A549 (cell line): ENCODE results near the gene MAPKAP1. TPM values are rescaled to one million over a fixed set of nuclear protein-coding genes. Genes with fewer than 3 reads are reported as not detected.

Source experiments
- ATAC-seq, 2 experiments: fragments of 200-7000 bp in 1 of 2; fragments of >200 bp in 1 of 2; cut with Nextera tagmentation in 1 of 2; cut with Tn5 transposase in 1 of 2; 3 replicates each; pipeline versions ENCODE4 v1.8.0 to v1.9.1; 2018 to 2020; ENCODE audit warnings: mild to moderate bottlenecking in 1 of 2, moderate library complexity in 1 of 2
- CTCF ChIA-PET: fragments of 300-600 bp; sonication (Branson Sonifier 250); formaldehyde crosslinking; extraction: SDS; loops from one replicate; lab custom pipeline; 2021; ENCODE audit warnings: antibody characterized with exemption, inconsistent platforms; lab: Yijun Ruan, JAX
- POLR2A ChIA-PET: fragments of 350-600 bp; formaldehyde crosslinking; extraction: SDS; loops from one replicate; lab custom pipeline; 2021; ENCODE audit warnings: antibody characterized with exemption, inconsistent platforms; lab: Yijun Ruan, JAX
- DNase-seq, 2 experiments: peaks; one replicate each; pipeline versions ENCODE4 v3.0.0 to v3.0.0-alpha.2; 2011 to 2016; ENCODE audit warnings: low read depth in 1 of 2, low spot score in 1 of 2
- FAIRE-seq: peaks from 2 replicates; lab custom pipeline; 2011; peaks lifted over from hg19 to GRCh38; lab: Jason Lieb, UNC
- H3K27ac ChIP-seq, 2 experiments: fragments of >200 bp; sonication (Bioruptor Twin); formaldehyde crosslinking; 3 replicates each; pipeline ENCODE4 v1.5.1; 2016 to 2017
- H3K4me1 ChIP-seq: fragments of >200 bp; sonication (Bioruptor Twin); formaldehyde crosslinking; 3 replicates; pipeline ENCODE4 v1.6.1; 2016
- H3K4me2 ChIP-seq: fragments of >200 bp; sonication (Bioruptor Twin); formaldehyde crosslinking; 3 replicates; pipeline ENCODE4 v1.6.1; 2016
- H3K4me3 ChIP-seq: fragments of >200 bp; sonication (Bioruptor Twin); formaldehyde crosslinking; 3 replicates; pipeline ENCODE4 v1.5.1; 2016
- H3K9me3 ChIP-seq: fragments of >200 bp; sonication (Bioruptor Twin); formaldehyde crosslinking; 3 replicates; pipeline ENCODE4 v1.6.1; 2016
- CBX8 ChIP-seq: fragments of 200-600 bp; sonication (generic); IDR thresholded peaks from 2 replicates; pipeline ENCODE4 v1.6.1; 2016
- CEBPB ChIP-seq, 2 experiments: fragments of >200 bp in 1 of 2; sonication (Bioruptor Twin) in 1 of 2; formaldehyde crosslinking in 1 of 2; IDR thresholded peaks; 2 replicates each; pipeline ENCODE4 v1.6.1; 2012 to 2016
- EHMT2 ChIP-seq: fragments of 200-600 bp; sonication (generic); IDR thresholded peaks from 2 replicates; pipeline ENCODE4 v1.6.1; 2016; ENCODE audit warnings: antibody characterized with exemption, low read depth, mild to moderate bottlenecking, moderate library complexity
- GATA3 ChIP-seq: IDR thresholded peaks from 2 replicates; pipeline ENCODE4 v1.6.1; 2012; ENCODE audit warnings: borderline replicate concordance
- HMGXB4 ChIP-seq: fragments of 250-450 bp; sonication (Bioruptor Pico); IDR thresholded peaks from 2 replicates; pipeline ENCODE4 v1.5.0; 2021; ENCODE audit warnings: mild to moderate bottlenecking, moderate library complexity, borderline replicate concordance
- HOXA7 ChIP-seq: fragments of 250-450 bp; sonication (Bioruptor Pico); IDR thresholded peaks from 2 replicates; pipeline ENCODE4 v1.5.0; 2020; ENCODE audit warnings: mild to moderate bottlenecking, moderate library complexity
- HOXB13 ChIP-seq: fragments of 250-450 bp; sonication (Bioruptor Pico); IDR thresholded peaks from 2 replicates; pipeline ENCODE4 v1.5.0; 2020; ENCODE audit warnings: low read depth, mild to moderate bottlenecking, moderate library complexity
- KDM1A ChIP-seq: fragments of 200-600 bp; sonication (generic); IDR thresholded peaks from 2 replicates; pipeline ENCODE4 v1.6.1; 2016; ENCODE audit warnings: low read depth, mild to moderate bottlenecking
- MAFK ChIP-seq: fragments of 450-650 bp; IDR thresholded peaks from 2 replicates; pipeline ENCODE4 v1.6.1; 2014; ENCODE audit not compliant: partially characterized antibody
- POLR2AphosphoS2 ChIP-seq: conservative IDR thresholded peaks from 2 replicates; pipeline ENCODE4 v1.6.1; 2012; ENCODE audit warnings: low read length, improper control_type of control experiment, inconsistent platforms
- RARB ChIP-seq: fragments of 250-450 bp; sonication (Bioruptor Pico); IDR thresholded peaks from 2 replicates; pipeline ENCODE4 v1.8.0; 2021; ENCODE audit warnings: mild to moderate bottlenecking, moderate library complexity
- RNF2 ChIP-seq: fragments of 200-600 bp; sonication (generic); IDR thresholded peaks from 2 replicates; pipeline ENCODE4 v1.6.1; 2016; ENCODE audit warnings: low read depth, mild to moderate bottlenecking, antibody characterized with exemption, moderate library complexity, borderline replicate concordance
- SREBF2 ChIP-seq: fragments of 450-650 bp; IDR thresholded peaks from 2 replicates; pipeline ENCODE4 v1.6.1; 2014; ENCODE audit warnings: mild to moderate bottlenecking, moderate library complexity
- TFCP2L1 ChIP-seq: fragments of 250-450 bp; sonication (Bioruptor Pico); IDR thresholded peaks from 2 replicates; pipeline ENCODE4 v1.5.0; 2021; ENCODE audit warnings: mild to moderate bottlenecking
- ZFP36 ChIP-seq: fragments of 450-650 bp; IDR thresholded peaks from 2 replicates; pipeline ENCODE4 v1.6.1; 2014; ENCODE audit warnings: borderline replicate concordance; ENCODE audit not compliant: partially characterized antibody
- WGBS: methylation state at CpG from one replicate; pipeline ENCODE4 v1.1.6; 2017; ENCODE audit errors: missing lambda C conversion rate; 5-methylcytosine and 5-hydroxymethylcytosine counted together
- polyA plus RNA-seq, 4 experiments: library from polyadenylated mRNA; depleted of rRNA in 3 of 4; stranded (reverse); fragments of >200 nt; fragmentation: RNase III in 1 of 4; extraction: RNeasy Plus Mini Kit Qiagen cat#74134 plus additional on column Dnase treatment in 1 of 4; gene quantifications; 2 replicates in 3 of 4; 3 replicates in 1 of 4; pipeline ENCODE4 v1.2.3, GENCODE V29; 2011 to 2017
- TF ChIP-seq, protein P1 (sequence below): fragments of >200 bp; sonication (Bioruptor Twin); formaldehyde crosslinking; IDR thresholded peaks from 3 replicates; pipeline ENCODE4 v1.5.1; 2016
- TF ChIP-seq, protein P2 (sequence below): fragments of 200-600 bp; sonication (generic); IDR thresholded peaks from 2 replicates; pipeline ENCODE4 v1.6.1; 2016; ENCODE audit warnings: antibody characterized with exemption, mild to moderate bottlenecking, moderate library complexity
- TF ChIP-seq, protein P3 (sequence below): fragments of >200 bp; sonication (Bioruptor Twin); formaldehyde crosslinking; IDR thresholded peaks from 3 replicates; pipeline ENCODE4 v1.6.1; 2016

Gene MAPKAP1
- polyA plus RNA-seq, 2 of the 4 experiments (the other 2 are of a cell fraction) = 49.9 to 119 TPM

DNA sequence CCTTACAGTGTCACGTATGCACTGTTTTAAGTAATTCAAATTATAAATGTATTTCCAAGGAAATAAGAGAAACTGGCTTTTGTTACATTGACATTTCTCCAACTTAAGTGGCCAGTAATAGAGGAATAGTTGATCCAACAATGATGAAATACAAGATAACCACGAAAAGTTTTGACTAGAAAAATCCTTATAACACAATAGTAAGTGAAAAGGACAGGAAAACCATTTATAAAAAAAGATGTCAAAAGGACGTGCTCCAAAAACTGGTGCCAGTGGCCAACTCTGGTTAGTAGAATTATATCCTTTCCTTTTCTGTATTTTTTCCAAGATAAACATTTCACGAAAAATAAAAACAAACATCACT is 234.5 kb downstream of the MAPKAP1 start:
- DNase-seq = no peak
- no peak for ATAC-seq
- H3K9me3 ChIP-seq = no peaks in the 10 kb centered on the region
- H3K4me2 ChIP-seq = no peak overlapping the region
- no peak overlapping the region for H3K27ac ChIP-seq
- CTCF ChIA-PET = interaction anchor here (0.6 to 1.5 kb wide), 4 partner anchors 10 to 1429 kb away, joined by 3 to 6 read pairs (median 4); no protein-coding TSS in a partner anchor
- FAIRE-seq = no peak
- POLR2A ChIA-PET = interaction anchor here (0.7 kb wide), 1 partner anchor 11 kb away, joined by 3 read pairs; no protein-coding TSS in a partner anchor
- TF ChIP-seq CBX8 (no peak), CEBPB (IDR thresholded peaks at IDR 0.05) (no peak), RNF2 (no peak), TFCP2L1 (CRISPR knock-in tag) (no peak), HOXA7 (no peak), POLR2AphosphoS2 (no peak)
- TF ChIP-seq, protein P1, sequence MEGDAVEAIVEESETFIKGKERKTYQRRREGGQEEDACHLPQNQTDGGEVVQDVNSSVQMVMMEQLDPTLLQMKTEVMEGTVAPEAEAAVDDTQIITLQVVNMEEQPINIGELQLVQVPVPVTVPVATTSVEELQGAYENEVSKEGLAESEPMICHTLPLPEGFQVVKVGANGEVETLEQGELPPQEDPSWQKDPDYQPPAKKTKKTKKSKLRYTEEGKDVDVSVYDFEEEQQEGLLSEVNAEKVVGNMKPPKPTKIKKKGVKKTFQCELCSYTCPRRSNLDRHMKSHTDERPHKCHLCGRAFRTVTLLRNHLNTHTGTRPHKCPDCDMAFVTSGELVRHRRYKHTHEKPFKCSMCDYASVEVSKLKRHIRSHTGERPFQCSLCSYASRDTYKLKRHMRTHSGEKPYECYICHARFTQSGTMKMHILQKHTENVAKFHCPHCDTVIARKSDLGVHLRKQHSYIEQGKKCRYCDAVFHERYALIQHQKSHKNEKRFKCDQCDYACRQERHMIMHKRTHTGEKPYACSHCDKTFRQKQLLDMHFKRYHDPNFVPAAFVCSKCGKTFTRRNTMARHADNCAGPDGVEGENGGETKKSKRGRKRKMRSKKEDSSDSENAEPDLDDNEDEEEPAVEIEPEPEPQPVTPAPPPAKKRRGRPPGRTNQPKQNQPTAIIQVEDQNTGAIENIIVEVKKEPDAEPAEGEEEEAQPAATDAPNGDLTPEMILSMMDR = no peak
- TF ChIP-seq, protein P2, sequence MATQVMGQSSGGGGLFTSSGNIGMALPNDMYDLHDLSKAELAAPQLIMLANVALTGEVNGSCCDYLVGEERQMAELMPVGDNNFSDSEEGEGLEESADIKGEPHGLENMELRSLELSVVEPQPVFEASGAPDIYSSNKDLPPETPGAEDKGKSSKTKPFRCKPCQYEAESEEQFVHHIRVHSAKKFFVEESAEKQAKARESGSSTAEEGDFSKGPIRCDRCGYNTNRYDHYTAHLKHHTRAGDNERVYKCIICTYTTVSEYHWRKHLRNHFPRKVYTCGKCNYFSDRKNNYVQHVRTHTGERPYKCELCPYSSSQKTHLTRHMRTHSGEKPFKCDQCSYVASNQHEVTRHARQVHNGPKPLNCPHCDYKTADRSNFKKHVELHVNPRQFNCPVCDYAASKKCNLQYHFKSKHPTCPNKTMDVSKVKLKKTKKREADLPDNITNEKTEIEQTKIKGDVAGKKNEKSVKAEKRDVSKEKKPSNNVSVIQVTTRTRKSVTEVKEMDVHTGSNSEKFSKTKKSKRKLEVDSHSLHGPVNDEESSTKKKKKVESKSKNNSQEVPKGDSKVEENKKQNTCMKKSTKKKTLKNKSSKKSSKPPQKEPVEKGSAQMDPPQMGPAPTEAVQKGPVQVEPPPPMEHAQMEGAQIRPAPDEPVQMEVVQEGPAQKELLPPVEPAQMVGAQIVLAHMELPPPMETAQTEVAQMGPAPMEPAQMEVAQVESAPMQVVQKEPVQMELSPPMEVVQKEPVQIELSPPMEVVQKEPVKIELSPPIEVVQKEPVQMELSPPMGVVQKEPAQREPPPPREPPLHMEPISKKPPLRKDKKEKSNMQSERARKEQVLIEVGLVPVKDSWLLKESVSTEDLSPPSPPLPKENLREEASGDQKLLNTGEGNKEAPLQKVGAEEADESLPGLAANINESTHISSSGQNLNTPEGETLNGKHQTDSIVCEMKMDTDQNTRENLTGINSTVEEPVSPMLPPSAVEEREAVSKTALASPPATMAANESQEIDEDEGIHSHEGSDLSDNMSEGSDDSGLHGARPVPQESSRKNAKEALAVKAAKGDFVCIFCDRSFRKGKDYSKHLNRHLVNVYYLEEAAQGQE = no peak
- TF ChIP-seq, protein P3, sequence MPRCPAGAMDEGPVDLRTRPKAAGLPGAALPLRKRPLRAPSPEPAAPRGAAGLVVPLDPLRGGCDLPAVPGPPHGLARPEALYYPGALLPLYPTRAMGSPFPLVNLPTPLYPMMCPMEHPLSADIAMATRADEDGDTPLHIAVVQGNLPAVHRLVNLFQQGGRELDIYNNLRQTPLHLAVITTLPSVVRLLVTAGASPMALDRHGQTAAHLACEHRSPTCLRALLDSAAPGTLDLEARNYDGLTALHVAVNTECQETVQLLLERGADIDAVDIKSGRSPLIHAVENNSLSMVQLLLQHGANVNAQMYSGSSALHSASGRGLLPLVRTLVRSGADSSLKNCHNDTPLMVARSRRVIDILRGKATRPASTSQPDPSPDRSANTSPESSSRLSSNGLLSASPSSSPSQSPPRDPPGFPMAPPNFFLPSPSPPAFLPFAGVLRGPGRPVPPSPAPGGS = no peak
- 77% methylated on average over 4 of the region's 4 CpGs for WGBS
- 0 out of 3 replicates have a peak, but pooled peaks cover 5% of the 10 kb centered on the region for H3K4me1 ChIP-seq
- no peak overlapping the region for H3K4me3 ChIP-seq

DNA sequence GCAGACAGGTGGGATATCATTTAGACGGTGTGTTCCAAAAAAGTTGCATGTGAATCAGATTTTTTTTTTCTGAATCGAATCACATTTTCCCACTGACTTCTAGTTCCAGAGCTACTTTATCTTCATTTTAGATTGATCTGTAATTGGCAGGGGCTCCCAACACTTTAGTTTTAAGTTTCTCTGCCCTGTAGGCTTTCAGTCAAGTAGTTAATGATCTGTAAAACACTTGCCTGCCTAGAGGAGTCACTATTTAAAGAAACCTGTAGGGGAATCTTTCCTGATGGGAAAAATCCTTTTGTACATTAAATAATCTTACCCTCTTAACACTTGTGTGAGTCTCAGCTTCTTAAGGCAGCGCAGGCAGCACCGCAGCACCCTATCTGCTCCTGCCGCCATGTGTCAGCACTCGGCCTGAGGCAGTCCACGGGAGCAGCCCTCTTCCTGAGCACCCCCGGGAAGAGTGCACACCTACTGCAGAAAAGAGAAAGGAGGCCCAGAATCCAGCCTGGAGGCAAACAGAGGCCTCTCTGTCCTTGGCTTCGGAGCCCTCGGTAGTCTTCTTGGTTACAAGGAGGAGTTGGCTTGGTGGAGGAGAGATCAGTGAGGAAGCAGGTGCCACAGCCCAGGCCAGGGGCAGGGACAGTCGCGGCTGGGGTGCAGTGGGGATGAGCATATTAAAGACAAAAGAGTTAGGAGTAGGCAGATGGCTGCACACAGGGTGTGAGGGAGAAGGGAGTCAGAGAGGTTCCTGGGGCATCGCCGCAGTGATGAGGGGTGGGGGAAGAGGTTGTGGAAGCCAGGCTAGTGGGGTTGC is 236.0 kb downstream of the MAPKAP1 start:
- CTCF ChIA-PET = no interaction called here
- Histone ChIP-seq H3K9me3 (no peaks in the 10 kb centered on the region), H3K4me2 (no peak overlapping the region), H3K27ac (no peak overlapping the region)
- DNase-seq = no peak
- POLR2A ChIA-PET = no interaction called here
- TF ChIP-seq TFCP2L1 (CRISPR knock-in tag) (no peak), CEBPB (IDR thresholded peaks at IDR 0.05) (no peak), EHMT2 (no peak), GATA3 (no peak), SREBF2 (no peak), MAFK (no peak), RARB (no peak), CBX8 (no peak)
- TF ChIP-seq, all 56 proteins: peak for 0
- ATAC-seq = no peak
- Histone ChIP-seq H3K4me3 (no peak overlapping the region), H3K4me1 (0 out of 3 replicates have a peak, but pooled peaks cover 5% of the 10 kb centered on the region)
- FAIRE-seq = no peak
- 96% methylated on average over 14 of the region's 14 CpGs for WGBS

DNA sequence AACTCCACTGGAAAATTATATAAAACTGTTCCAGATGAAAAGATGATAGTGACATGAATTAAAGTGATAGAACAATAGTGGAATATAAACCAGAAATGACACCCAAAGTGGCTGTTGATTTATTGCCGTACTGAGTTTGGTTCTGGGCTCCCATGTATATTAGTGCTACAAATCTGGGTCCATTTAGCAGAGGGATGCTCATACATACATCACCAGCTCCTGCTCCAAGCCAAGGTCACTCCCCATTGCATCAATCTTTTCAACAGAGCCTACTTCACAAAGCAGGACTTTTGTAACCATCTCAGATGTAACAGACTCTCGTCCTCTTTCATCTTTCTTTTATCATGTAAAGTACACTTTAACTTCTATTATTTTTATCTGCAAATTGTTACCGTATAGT is 236.8 kb downstream of the MAPKAP1 start:
- H3K4me2 ChIP-seq = no peak overlapping the region
- H3K4me3 ChIP-seq = no peak overlapping the region
- H3K9me3 ChIP-seq = no peaks in the 10 kb centered on the region
- CTCF ChIA-PET = no interaction called here
- DNase-seq (no peak), FAIRE-seq (no peak), ATAC-seq (no peak)
- no peak overlapping the region for H3K27ac ChIP-seq
- 90% methylated on average over 3 of the region's 3 CpGs for WGBS
- POLR2A ChIA-PET = no interaction called here
- 0 out of 3 replicates have a peak, but pooled peaks cover 5% of the 10 kb centered on the region for H3K4me1 ChIP-seq
- TF ChIP-seq HOXB13 (CRISPR knock-in tag) (no peak), HMGXB4 (CRISPR knock-in tag) (no peak), ZFP36 (no peak), KDM1A (no peak)
